ENCODE data around the gene DIRAS1. TPM values are rescaled to one million over a fixed set of nuclear protein-coding genes. Genes with fewer than 3 reads are reported as not detected.

DIRAS1 gene
- total RNA-seq, 2 experiments from 2014 or later = not detected

GRCh38 chr19:2743099-2743498 lies 21.9 kb upstream of the DIRAS1 start:
- Mint-ChIP-seq H3K4me3 (no peak overlapping the region), H3K9me3 (no peaks in the 10 kb centered on the region), H3K4me1 (peaks cover 11% of the 10 kb centered on the region), H3K27me3 (peaks cover 18% of the 10 kb centered on the region), H3K27ac (no peak overlapping the region), H3K36me3 (peaks cover 5% of the 10 kb centered on the region)
- ATAC-seq (ENCODE audit: low read depth) (no peak), DNase-seq (no peak)
- POLR2A ChIA-PET = no interaction called here

GRCh38 chr19:2740314-2740656 lies 19.1 kb upstream of the DIRAS1 start:
- peaks cover 14% of the 10 kb centered on the region for H3K27me3 Mint-ChIP-seq
- peaks cover 21% of the 10 kb centered on the region for H3K36me3 Mint-ChIP-seq
- no peak for ATAC-seq (ENCODE audit: low read depth)
- peaks cover 14% of the 10 kb centered on the region for H3K4me1 Mint-ChIP-seq
- peak overlapping the region; percentile 84 for H3K4me3 Mint-ChIP-seq
- H3K27ac Mint-ChIP-seq = no peak overlapping the region
- POLR2A ChIA-PET = interaction anchor here (2.1 kb wide), 1 partner anchor 38 kb away, joined by 7 read pairs; the partner anchor contains the start of gene GNG7
- DNase-seq = no peak
- H3K9me3 Mint-ChIP-seq = no peaks in the 10 kb centered on the region

DNA sequence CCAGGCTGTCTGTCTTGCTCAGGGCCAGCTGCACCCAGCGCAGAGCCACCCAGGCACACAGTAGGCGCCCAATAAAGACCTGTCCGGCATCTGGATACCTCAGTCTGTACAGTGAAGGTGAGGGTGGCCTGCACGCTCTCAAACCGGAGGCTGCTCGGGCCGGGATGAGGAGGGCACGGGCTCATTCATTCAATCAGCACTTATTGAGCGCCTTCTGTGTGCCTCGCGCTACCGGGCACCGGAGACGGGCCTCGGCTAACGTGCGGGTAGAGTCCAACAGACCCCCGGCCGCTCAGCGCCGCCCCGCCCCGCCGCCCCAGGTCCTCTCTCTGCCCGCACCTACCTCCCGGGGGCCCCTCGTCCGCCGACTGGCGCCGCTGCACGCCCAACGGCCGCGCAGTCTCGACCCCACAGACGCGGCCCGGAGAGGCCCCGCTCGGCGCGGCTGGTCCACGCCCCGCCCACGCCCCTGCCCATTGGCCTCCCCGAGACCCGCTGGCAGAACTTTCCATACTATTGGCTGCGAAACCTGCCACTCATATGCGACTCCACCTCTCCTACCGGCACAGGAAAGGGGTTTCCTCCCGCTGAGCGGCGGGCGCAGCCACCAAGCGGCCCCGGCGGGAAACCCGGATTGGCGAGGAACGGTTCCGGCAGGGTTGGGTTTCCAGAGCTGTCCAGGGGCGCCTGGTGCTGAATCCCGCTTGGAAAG lies 18.6 kb upstream of the DIRAS1 start, which contains the start of gene SLC39A3:
Gene SLC39A3 (minus strand): TSS at position 416 of the 712 bp plus-strand sequence. CDS start 2,760 bp downstream, outside the sequence.
- peak within 1 kb of the TSS; percentile 84 for H3K4me3 Mint-ChIP-seq
- peak within 1 kb of the TSS; percentile 58 for H3K27ac Mint-ChIP-seq
- H3K4me1 Mint-ChIP-seq = peaks cover 14% of the 10 kb centered on the region

DNA sequence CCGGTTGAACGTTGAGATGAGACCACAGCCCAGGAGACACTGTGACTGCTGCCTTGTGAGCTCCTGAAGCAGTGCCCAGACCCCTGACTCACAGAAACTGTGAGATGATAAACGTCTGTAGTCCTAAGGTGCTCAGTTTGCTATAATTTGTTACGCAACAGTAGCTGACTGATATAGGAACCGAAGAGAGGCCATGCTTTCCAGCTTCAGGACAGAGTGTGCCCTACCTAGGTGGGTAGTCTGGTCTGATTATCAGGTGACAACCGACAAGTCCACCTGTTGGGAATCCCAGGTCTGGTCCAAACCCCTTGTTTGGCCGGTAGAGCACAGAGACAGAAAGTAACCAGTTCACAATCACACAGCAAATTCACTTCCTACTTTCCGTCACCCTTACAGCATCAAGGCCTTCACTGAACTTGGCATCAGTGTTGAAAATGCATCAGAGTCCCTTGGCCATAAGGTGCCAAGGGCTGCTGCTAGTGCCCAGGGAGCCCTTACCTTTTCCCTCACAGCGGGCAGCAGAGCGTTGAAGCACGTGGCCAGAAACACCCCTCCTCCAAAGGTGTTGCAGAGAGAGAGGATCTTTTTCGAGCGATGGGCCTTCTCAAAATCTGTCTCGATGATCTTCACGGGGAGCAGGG lies 15.5 kb upstream of the DIRAS1 start:
- no peak for DNase-seq
- Mint-ChIP-seq H3K36me3 (peaks cover 28% of the 10 kb centered on the region), H3K27me3 (peaks cover 3% of the 10 kb centered on the region), H3K27ac (no peak overlapping the region), H3K4me1 (peaks cover 14% of the 10 kb centered on the region), H3K9me3 (no peaks in the 10 kb centered on the region), H3K4me3 (no peak overlapping the region)
- POLR2A ChIA-PET = interaction anchor here (1.2 kb wide), 1 partner anchor 214 kb away, joined by 3 read pairs; no protein-coding TSS in a partner anchor
- ATAC-seq (ENCODE audit: low read depth) = no peak

More for the DNA sequence above, 18.6 kb upstream of the DIRAS1 start, which contains the start of gene SLC39A3:
- Mint-ChIP-seq H3K36me3 (peaks cover 23% of the 10 kb centered on the region), H3K9me3 (no peaks in the 10 kb centered on the region), H3K27me3 (peaks cover 14% of the 10 kb centered on the region)
- peak; percentile 95 for DNase-seq
- peak; percentile 99 for ATAC-seq (ENCODE audit: low read depth)
- POLR2A ChIA-PET = interaction anchor here (0.6 to 2.1 kb wide), 5 partner anchors 14 to 211 kb away, joined by 3 to 8 read pairs (median 5); partner anchors contain the start of genes GNG7, SGTA and THOP1

- DNase-seq (no peak), ATAC-seq (ENCODE audit: low read depth) (no peak)
- no peaks in the 10 kb centered on the region for H3K9me3 Mint-ChIP-seq
- H3K27ac Mint-ChIP-seq = no peak overlapping the region
- POLR2A ChIA-PET = no interaction called here
- H3K27me3 Mint-ChIP-seq = peaks cover 3% of the 10 kb centered on the region
- H3K4me1 Mint-ChIP-seq = peaks cover 14% of the 10 kb centered on the region
- no peak overlapping the region for H3K4me3 Mint-ChIP-seq
- peaks cover 28% of the 10 kb centered on the region for H3K36me3 Mint-ChIP-seq
Observed at GRCh38 chr19:2735374-2735773, 14.2 kb upstream of the DIRAS1 start.

DNA sequence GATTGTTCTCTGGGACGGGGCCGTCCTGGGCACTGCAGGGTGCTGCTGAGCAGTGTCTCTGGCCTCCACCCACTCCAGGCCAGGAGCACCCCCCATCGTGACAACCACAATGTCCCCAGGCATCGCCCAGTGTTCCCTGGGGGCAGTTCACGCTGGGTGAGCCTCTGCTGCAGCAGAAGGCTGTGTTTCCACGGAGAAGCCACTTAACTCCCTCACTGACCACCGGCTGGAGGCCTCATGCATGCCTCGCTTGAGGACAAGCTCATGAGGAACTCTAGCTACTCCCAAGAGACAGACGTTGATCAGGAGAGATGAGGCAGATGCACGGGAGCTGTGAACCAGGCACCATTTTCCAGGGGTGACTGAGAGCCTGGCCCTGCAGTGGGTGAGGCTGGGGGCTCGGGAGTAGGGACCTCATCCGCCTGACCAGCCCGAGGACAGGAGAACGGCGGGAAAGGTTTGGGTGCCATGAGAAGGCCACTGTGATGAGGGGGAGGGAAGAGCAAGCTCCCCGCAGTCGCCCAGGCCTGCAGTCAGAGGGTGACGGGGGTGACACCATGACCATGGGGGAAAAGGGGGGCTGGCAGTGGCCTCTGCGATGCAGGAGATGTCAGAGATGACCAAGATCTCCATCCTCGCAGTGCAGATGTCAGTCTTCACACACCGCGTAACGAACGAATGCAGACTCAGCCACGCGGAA lies 13.6 kb upstream of the DIRAS1 start:
- ATAC-seq (ENCODE audit: low read depth) (no peak), DNase-seq (no peak)
- Mint-ChIP-seq H3K4me1 (peaks cover 10% of the 10 kb centered on the region), H3K4me3 (no peak overlapping the region), H3K9me3 (no peaks in the 10 kb centered on the region), H3K36me3 (peaks cover 28% of the 10 kb centered on the region), H3K27ac (no peak overlapping the region), H3K27me3 (no peaks in the 10 kb centered on the region)
- POLR2A ChIA-PET = no interaction called here

- Mint-ChIP-seq H3K9me3 (no peaks in the 10 kb centered on the region), H3K4me3 (no peak overlapping the region), H3K36me3 (peaks cover 28% of the 10 kb centered on the region), H3K27ac (no peak overlapping the region), H3K4me1 (peaks cover 8% of the 10 kb centered on the region), H3K27me3 (no peaks in the 10 kb centered on the region)
- POLR2A ChIA-PET = no interaction called here
- no peak for ATAC-seq (ENCODE audit: low read depth)
- DNase-seq = no peak
Observed at GRCh38 chr19:2733930-2734588, 12.9 kb upstream of the DIRAS1 start.

- Mint-ChIP-seq H3K4me1 (peaks cover 2% of the 10 kb centered on the region), H3K36me3 (peaks cover 23% of the 10 kb centered on the region), H3K9me3 (no peaks in the 10 kb centered on the region), H3K27me3 (no peaks in the 10 kb centered on the region), H3K27ac (no peak overlapping the region), H3K4me3 (no peak overlapping the region)
- DNase-seq (no peak), ATAC-seq (ENCODE audit: low read depth) (no peak)
- POLR2A ChIA-PET = no interaction called here
Observed at GRCh38 chr19:2732883-2733282, 11.7 kb upstream of the DIRAS1 start.

- ATAC-seq (ENCODE audit: low read depth) = no peak
- H3K4me1 Mint-ChIP-seq = peaks cover under 1% of the 10 kb centered on the region
- H3K9me3 Mint-ChIP-seq = no peaks in the 10 kb centered on the region
- POLR2A ChIA-PET = no interaction called here
- peaks cover 22% of the 10 kb centered on the region for H3K36me3 Mint-ChIP-seq
- no peak overlapping the region for H3K4me3 Mint-ChIP-seq
- no peak overlapping the region for H3K27ac Mint-ChIP-seq
- H3K27me3 Mint-ChIP-seq = peaks cover 3% of the 10 kb centered on the region
- no peak for DNase-seq
Observed at GRCh38 chr19:2732157-2732725, 11.1 kb upstream of the DIRAS1 start.

- Mint-ChIP-seq H3K27me3 (peaks cover 3% of the 10 kb centered on the region), H3K27ac (no peak overlapping the region), H3K36me3 (peaks cover 13% of the 10 kb centered on the region), H3K9me3 (no peaks in the 10 kb centered on the region), H3K4me1 (no peaks in the 10 kb centered on the region), H3K4me3 (no peak overlapping the region)
- ATAC-seq (ENCODE audit: low read depth) = no peak
- POLR2A ChIA-PET = no interaction called here
- DNase-seq = no peak
Observed at GRCh38 chr19:2731181-2731995, 10.2 kb upstream of the DIRAS1 start.

GRCh38 chr19:2729943-2730818 lies 9.0 kb upstream of the DIRAS1 start:
- Mint-ChIP-seq H3K27me3 (peaks cover 5% of the 10 kb centered on the region), H3K4me1 (no peaks in the 10 kb centered on the region), H3K9me3 (no peaks in the 10 kb centered on the region), H3K36me3 (peaks cover 6% of the 10 kb centered on the region), H3K4me3 (no peak overlapping the region), H3K27ac (no peak overlapping the region)
- no peak for ATAC-seq (ENCODE audit: low read depth)
- DNase-seq = no peak
- POLR2A ChIA-PET = no interaction called here

All from activated naive CD8-positive, alpha-beta T cell treated with anti-CD3 and anti-CD28 coated beads, Interleukin-2, amount 10 ng/mL, durations not matched to agents 7 days and 5 days (primary cell).